Heart left ventricle (tissue), 16 donors: ENCODE measurements around the gene ZCCHC2. TPM values are rescaled to one million over a fixed set of nuclear protein-coding genes. Genes with fewer than 3 reads are reported as not detected.

Experiments
- ATAC-seq, 4 donors: fragments of 200-7000 bp; cut with Tn5 transposase; one replicate each; pipeline ENCODE4 v1.9.1; 2020 to 2022; ENCODE audit warnings: moderate library complexity in 4 of 4, mild to moderate bottlenecking in 3 of 4, moderate number of reproducible peaks in 1 of 4
- DNase-seq, 5 donors: peaks; one replicate each; pipeline ENCODE4 v3.0.0-alpha.2; 2020
- H3K27ac ChIP-seq, 12 donors: fragments of 200-600 bp; sonication (generic) in 4 of 12; one replicate each; pipeline versions ENCODE4 v1.5.0 to v1.8.0; 2016 to 2022; ENCODE audit warnings: mild to moderate bottlenecking in 2 of 12
- H3K27me3 ChIP-seq, 9 donors: fragments of 200-600 bp; sonication (generic) in 2 of 9; one replicate each; pipeline versions ENCODE4 v1.5.1 to v1.8.0; 2016 to 2022; ENCODE audit warnings: mild to moderate bottlenecking in 3 of 9
- H3K36me3 ChIP-seq, 9 donors: fragments of 200-600 bp; sonication (generic) in 2 of 9; one replicate each; pipeline versions ENCODE4 v1.5.0 to v1.8.0; 2018 to 2022; ENCODE audit warnings: mild to moderate bottlenecking in 2 of 9
- H3K4me1 ChIP-seq, 12 donors: fragments of 200-600 bp; sonication (generic) in 4 of 12; one replicate each; pipeline versions ENCODE4 v1.5.0 to v1.8.0; 2016 to 2022; ENCODE audit warnings: mild to moderate bottlenecking in 3 of 12
- H3K4me3 ChIP-seq, 12 donors: fragments of 200-600 bp; sonication (generic) in 4 of 12; one replicate each; pipeline versions ENCODE4 v1.5.0 to v1.8.0; 2017 to 2022; ENCODE audit warnings: mild to moderate bottlenecking in 9 of 12, moderate library complexity in 4 of 12
- H3K9me3 ChIP-seq, 12 donors: fragments of 200-600 bp; sonication (generic) in 4 of 12; one replicate each; pipeline versions ENCODE4 v1.5.0 to v1.8.0; 2016 to 2022; ENCODE audit warnings: mild to moderate bottlenecking in 1 of 12
- CTCF ChIP-seq, 12 donors: fragments of 200-600 bp; sonication (generic) in 4 of 12; IDR thresholded peaks; one replicate each; pipeline versions ENCODE4 v1.5.0 to v1.8.0; 2018 to 2022; ENCODE audit warnings: antibody characterized with exemption in 12 of 12, mild to moderate bottlenecking in 5 of 12
- POLR2A ChIP-seq, 2 donors: fragments of 450-650 bp; IDR thresholded peaks; one replicate each; pipeline ENCODE4 v1.6.1; 2017; ENCODE audit warnings: antibody characterized with exemption in 2 of 2, mild to moderate bottlenecking in 2 of 2, moderate library complexity in 2 of 2
- WGBS, 4 donors: extraction: QIAGEN DNeasy Blood & Tissue Kit in 2 of 4; methylation state at CpG; one replicate each; pipeline versions ENCODE4 v1.1.5 to v1.1.7; 2013 to 2018; 5-methylcytosine and 5-hydroxymethylcytosine counted together
- intact Hi-C, 10 donors: fragments of 100-400 bp; cut with DNase I; formaldehyde crosslinking; loops; one replicate each; pipeline versions ENCODE4 v1.11.1 to v1.14.2; 2022
- polyA plus RNA-seq, 2 donors: library from polyadenylated mRNA; stranded (reverse); fragments of 200-250 nt; gene quantifications; one replicate each; pipeline ENCODE4 v1.2.3, GENCODE V29; 2013
- total RNA-seq, 9 donors: library from RNA; depleted of rRNA in 2 of 9; stranded (reverse); fragments of >200 nt in 2 of 9; fragmentation: NEBNext Ultra II Directional in 3 of 9; extraction: Animal tissue kit (Norgen Biotek cat#: 25700) in 3 of 9; gene quantifications; one replicate each; pipeline versions ENCODE4 v1.1.0 to v1.2.4, GENCODE V29; 2016 to 2023
- donor health status: ischemic (EF 13 %, LVEDD 7.1; RV severe dilation, severe dysfunction).
- donor health status: healthy with polysubstance abuse.
- donor health status: DM: no; HTN: yes; CAD: no.
- donor health status: DM: no; HTN: no; CAD: no.
- donor health status: ischemic (EF 25% LVEDD 6.9; RV normal size, moderate dysfunction).
- donor health status: ischemic (EF 25% LVEDD 5.7; RV mildly dilated, moderate dysfunction).
- donor health status: healthy.
- donor health status: DM: yes; HTN: yes; CAD: no.
- donor health status: ischemic (EF 35%, LVEDD 5.7; RV mildly dilated, moderate dysfunction).
- donor health status: nonischemic (EF 11% LVEDD 7.7; RV severe dilation, severe dysfunction).
- donor health status: DM: yes; HTN: yes; CAD: no.
- donor health status: PGD.
- donor health status: ischemic (EF 29% LVEDD 5.4; RV normal size, mild dysfunction).
- donor health status: nonischemic (EF 23%, LVEDD 6.1; RV moderate dilation, normal function).

Gene ZCCHC2
- total and polyA plus RNA-seq, 11 donors: 5.6 to 27.5 (median 18.6) TPM

GRCh38 chr18:62603979-62604378 is 81.2 kb downstream of the ZCCHC2 start:
- peak in 1 of 5 donors; percentile 13 for DNase-seq
- TF ChIP-seq POLR2A (IDR thresholded peaks at IDR 0.05): no peak
- TF ChIP-seq CTCF (IDR thresholded peaks at IDR 0.05): no peak
- H3K27me3 ChIP-seq: peaks cover 0 to 23% (median under 1%) of the 10 kb centered on the region in 9 donors
- H3K27ac ChIP-seq: no peak overlapping the region
- no peaks in the 10 kb centered on the region for H3K4me1 ChIP-seq
- intact Hi-C loops: no loop called here
- 80 to 87% (median 83%) methylated on average over 13 of the region's 13 CpGs for WGBS, 4 donors
- H3K36me3 ChIP-seq: no peaks in the 10 kb centered on the region
- no peak for ATAC-seq
- H3K4me3 ChIP-seq: no peak overlapping the region
- H3K9me3 ChIP-seq: peaks cover 0 to 2% (median 0%) of the 10 kb centered on the region in 12 donors

- Histone ChIP-seq H3K27ac (no peak overlapping the region), H3K27me3 (peaks cover 0 to 13% (median 0%) of the 10 kb centered on the region in 9 donors), H3K9me3 (peaks cover 0 to 2% (median 0%) of the 10 kb centered on the region in 12 donors), H3K36me3 (no peaks in the 10 kb centered on the region), H3K4me3 (no peak overlapping the region), H3K4me1 (peaks cover 0 to 8% (median 3%) of the 10 kb centered on the region in 12 donors)
- 92 to 93% (median 93%) methylated on average over 9 to 12 of the region's 12 CpGs for WGBS, 4 donors
- TF ChIP-seq POLR2A (IDR thresholded peaks at IDR 0.05) (no peak), CTCF (IDR thresholded peaks at IDR 0.05) (no peak)
- ATAC-seq (no peak), DNase-seq (peak in 1 of 5 donors; percentile 12)
- intact Hi-C loops: no loop called here
These were observed 82.9 kb downstream of the ZCCHC2 start for GRCh38 chr18:62605685-62606084.

GRCh38 chr18:62606106-62606505 is 83.3 kb downstream of the ZCCHC2 start:
- Histone ChIP-seq H3K27me3 (peaks cover 0 to 10% (median 0%) of the 10 kb centered on the region in 9 donors), H3K27ac (no peak overlapping the region), H3K36me3 (no peaks in the 10 kb centered on the region), H3K9me3 (peaks cover 0 to 2% (median 0%) of the 10 kb centered on the region in 12 donors), H3K4me1 (peaks cover 0 to 12% (median 5%) of the 10 kb centered on the region in 12 donors), H3K4me3 (no peak overlapping the region)
- 81 to 93% (median 86%) methylated on average over 3 of the region's 3 CpGs for WGBS, 4 donors
- DNase-seq (no peak), ATAC-seq (no peak)
- TF ChIP-seq POLR2A (IDR thresholded peaks at IDR 0.05) (no peak), CTCF (IDR thresholded peaks at IDR 0.05) (no peak)
- intact Hi-C loops: no loop called here

- Histone ChIP-seq H3K4me3 (no peak overlapping the region), H3K27ac (no peak overlapping the region), H3K36me3 (no peaks in the 10 kb centered on the region), H3K27me3 (peaks cover 0 to 4% (median 0%) of the 10 kb centered on the region in 9 donors), H3K4me1 (peaks cover 2 to 23% (median 15%) of the 10 kb centered on the region in 12 donors), H3K9me3 (peaks cover 0 to 2% (median 0%) of the 10 kb centered on the region in 12 donors)
- TF ChIP-seq POLR2A (IDR thresholded peaks at IDR 0.05) (no peak), CTCF (IDR thresholded peaks at IDR 0.05) (no peak)
- DNase-seq (no peak), ATAC-seq (no peak)
- WGBS, 4 donors: 83 to 95% (median 87%) methylated on average over 13 of the region's 13 CpGs
- intact Hi-C loops: no loop called here
These were observed 84.5 kb downstream of the ZCCHC2 start for GRCh38 chr18:62607302-62607701.
